HepG2 (cell line): ENCODE results near the gene FAM81A.
"Not testable (repeated sequence)": the region's sequence is repeated elsewhere in the genome, so short reads cannot be mapped to it uniquely, and the experiment has no call there.

Source experiments
- CREB1 ChIP-seq, 2 experiments: fragments of 450-650 bp in 1 of 2; IDR thresholded peaks; 2 replicates each; pipeline ENCODE4 v1.6.1; 2016 to 2017; ENCODE audit warnings: control low read depth in 1 of 2, mild to moderate bottlenecking in 1 of 2, missing compliant biosample characterization in 1 of 2, missing genetic modification characterization in 1 of 2
- EZH2 ChIP-seq: conservative IDR thresholded peaks from 2 replicates; pipeline ENCODE4 v1.6.1; 2012; ENCODE audit warnings: mild to moderate bottlenecking, low read depth, low read length, moderate library complexity
- HNRNPLL ChIP-seq: fragments of 200-400 bp; formaldehyde crosslinking; IDR thresholded peaks from 2 replicates; pipeline ENCODE4 v1.6.1; 2017; ENCODE audit warnings: mild to moderate bottlenecking, low read depth, low read length; ENCODE audit not compliant: poor library complexity, severe bottlenecking
- POLR2A ChIP-seq, 2 experiments: IDR thresholded peaks; 2 replicates each; pipeline ENCODE4 v1.6.1; 2011; ENCODE audit warnings: low read depth in 2 of 2, low read length in 2 of 2, mild to moderate bottlenecking in 1 of 2, moderate library complexity in 1 of 2; ENCODE audit not compliant: insufficient read depth in 1 of 2
- SIX4 ChIP-seq: sonication (generic); formaldehyde crosslinking; IDR thresholded peaks from 2 replicates; pipeline ENCODE4 v1.4.0; 2020; ENCODE audit warnings: missing genetic modification reagents
- TAF1 ChIP-seq: sonication (generic); formaldehyde crosslinking; IDR thresholded peaks from 2 replicates; pipeline ENCODE4 v1.4.0; 2020; ENCODE audit warnings: missing genetic modification reagents
- USF2 ChIP-seq, 2 experiments: sonication (generic) in 1 of 2; formaldehyde crosslinking in 1 of 2; IDR thresholded peaks; 2 replicates each; pipeline versions ENCODE4 v1.5.1 to v1.6.1; 2011 to 2020; ENCODE audit warnings: borderline replicate concordance in 1 of 2, low read depth in 1 of 2, low read length in 1 of 2, mild to moderate bottlenecking in 1 of 2, missing genetic modification reagents in 1 of 2, moderate library complexity in 1 of 2
- ZFAT ChIP-seq: sonication (generic); formaldehyde crosslinking; conservative IDR thresholded peaks from 2 replicates; pipeline ENCODE4 v1.8.1; 2023; ENCODE audit warnings: missing genetic modification reagents, inconsistent platforms
- ZNF280D ChIP-seq: sonication (generic); formaldehyde crosslinking; IDR thresholded peaks from 2 replicates; pipeline ENCODE4 v1.5.1; 2020; ENCODE audit warnings: mild to moderate bottlenecking, missing genetic modification reagents
- ZNF331 ChIP-seq: sonication (generic); formaldehyde crosslinking; IDR thresholded peaks from 2 replicates; pipeline ENCODE4 v1.4.0; 2020; ENCODE audit warnings: missing genetic modification reagents
- ZNF644 ChIP-seq: IDR thresholded peaks from 2 replicates; pipeline ENCODE4 v1.6.1; 2016; ENCODE audit warnings: low read depth
- ZSCAN21 ChIP-seq: sonication (generic); formaldehyde crosslinking; IDR thresholded peaks from 2 replicates; pipeline ENCODE4 v1.8.0; 2022; ENCODE audit warnings: mild to moderate bottlenecking, missing genetic modification reagents, moderate library complexity, borderline replicate concordance

GRCh38 chr15:59526466-59526865, 88.5 kb downstream of the FAM81A start:
- not testable (repeated sequence) for TF ChIP-seq ZSCAN21 (CRISPR knock-in tag); POLR2A (IDR thresholded peaks at IDR 0.05; ENCODE audit: insufficient read depth in 1 of 2, low read depth in 2 of 2, low read length in 2 of 2); CREB1 (IDR thresholded peaks at IDR 0.05); CREB1 (CRISPR knock-in tag; IDR thresholded peaks at IDR 0.05); ZNF331 (CRISPR knock-in tag); USF2 (IDR thresholded peaks at IDR 0.05; ENCODE audit: low read depth, low read length); USF2 (CRISPR knock-in tag; IDR thresholded peaks at IDR 0.05; ENCODE audit: borderline replicate concordance); ZNF280D (CRISPR knock-in tag); ZNF644; SIX4 (CRISPR knock-in tag); HNRNPLL; EZH2; ZFAT (CRISPR knock-in tag); TAF1 (CRISPR knock-in tag)
